ENCODE results near the gene RASSF4.

DNA sequence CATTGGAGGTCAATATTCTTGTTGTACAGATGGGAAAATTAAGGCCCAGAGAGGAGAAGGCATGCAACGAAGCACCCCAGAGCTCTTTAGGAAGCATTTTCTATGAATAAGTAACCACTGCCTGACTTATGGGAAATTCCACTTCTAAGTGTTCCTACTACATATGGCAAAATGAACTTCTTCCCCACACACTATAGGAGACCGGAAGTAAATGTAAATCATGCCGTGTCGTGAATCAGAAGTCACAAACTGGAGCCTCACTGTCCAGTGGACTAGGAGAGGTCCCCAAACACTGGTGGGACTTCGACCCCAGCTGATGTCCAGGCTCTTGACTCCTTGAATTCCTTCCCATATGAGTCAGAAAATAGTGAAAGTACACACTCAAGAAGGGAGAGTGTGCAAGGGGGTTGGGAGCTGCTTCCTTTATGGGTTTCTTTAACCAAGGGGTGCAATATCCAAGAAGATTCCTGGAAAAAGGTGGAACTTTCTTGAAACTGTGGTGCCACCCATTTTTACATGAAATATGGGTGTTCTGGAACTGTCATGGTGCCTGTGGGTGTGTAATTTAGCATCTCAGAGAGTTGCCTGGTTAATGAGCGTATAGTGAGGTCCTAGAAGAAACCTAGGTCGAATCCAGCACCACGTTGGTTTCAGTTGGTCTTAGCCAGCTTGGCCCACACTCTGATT is 6.7 kb downstream of the RASSF4 start:
- TF ChIP-seq, protein P1, sequence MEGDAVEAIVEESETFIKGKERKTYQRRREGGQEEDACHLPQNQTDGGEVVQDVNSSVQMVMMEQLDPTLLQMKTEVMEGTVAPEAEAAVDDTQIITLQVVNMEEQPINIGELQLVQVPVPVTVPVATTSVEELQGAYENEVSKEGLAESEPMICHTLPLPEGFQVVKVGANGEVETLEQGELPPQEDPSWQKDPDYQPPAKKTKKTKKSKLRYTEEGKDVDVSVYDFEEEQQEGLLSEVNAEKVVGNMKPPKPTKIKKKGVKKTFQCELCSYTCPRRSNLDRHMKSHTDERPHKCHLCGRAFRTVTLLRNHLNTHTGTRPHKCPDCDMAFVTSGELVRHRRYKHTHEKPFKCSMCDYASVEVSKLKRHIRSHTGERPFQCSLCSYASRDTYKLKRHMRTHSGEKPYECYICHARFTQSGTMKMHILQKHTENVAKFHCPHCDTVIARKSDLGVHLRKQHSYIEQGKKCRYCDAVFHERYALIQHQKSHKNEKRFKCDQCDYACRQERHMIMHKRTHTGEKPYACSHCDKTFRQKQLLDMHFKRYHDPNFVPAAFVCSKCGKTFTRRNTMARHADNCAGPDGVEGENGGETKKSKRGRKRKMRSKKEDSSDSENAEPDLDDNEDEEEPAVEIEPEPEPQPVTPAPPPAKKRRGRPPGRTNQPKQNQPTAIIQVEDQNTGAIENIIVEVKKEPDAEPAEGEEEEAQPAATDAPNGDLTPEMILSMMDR (IDR thresholded peaks at IDR 0.05), result no peak
- no peak for TF ChIP-seq POLR2A (IDR thresholded peaks at IDR 0.05)

Measured in heart left ventricle (tissue), 13 donors.